Upper lobe of left lung (tissue), 6 donors: ENCODE results near the gene ATN1. TPM values are rescaled to one million over a fixed set of nuclear protein-coding genes. Genes with fewer than 3 reads are reported as not detected.

Source experiments
- ATAC-seq, 2 donors: fragments of 200-7000 bp; cut with Tn5 transposase; one replicate each; pipeline ENCODE4 v1.9.1; 2022; ENCODE audit warnings: mild to moderate bottlenecking in 2 of 2, moderate library complexity in 2 of 2; ENCODE audit not compliant: low FRiP score in 2 of 2
- DNase-seq, 2 donors: peaks; one replicate each; pipeline ENCODE4 v3.0.0-alpha.2; 2019 to 2020
- H3K27ac ChIP-seq, 4 donors: fragments of 200-600 bp; sonication (generic); one replicate each; pipeline ENCODE4 v1.5.1; 2016 to 2019
- H3K27me3 ChIP-seq, 4 donors: fragments of 200-600 bp; sonication (generic); one replicate each; pipeline ENCODE4 v1.5.1; 2017 to 2019
- H3K36me3 ChIP-seq, 4 donors: fragments of 200-600 bp; sonication (generic); one replicate each; pipeline ENCODE4 v1.5.1; 2016 to 2019
- H3K4me1 ChIP-seq, 4 donors: fragments of 200-600 bp; sonication (generic); one replicate each; pipeline ENCODE4 v1.5.1; 2018 to 2019
- H3K4me3 ChIP-seq, 4 donors: fragments of 200-600 bp; sonication (generic); one replicate each; pipeline ENCODE4 v1.5.1; 2017 to 2019; ENCODE audit warnings: mild to moderate bottlenecking in 2 of 4, moderate library complexity in 1 of 4
- H3K9me3 ChIP-seq, 4 donors: fragments of 200-600 bp; sonication (generic); one replicate each; pipeline ENCODE4 v1.5.1; 2018 to 2019
- EP300 ChIP-seq, 4 donors: sonication (generic); formaldehyde crosslinking; IDR thresholded peaks; one replicate each; pipeline ENCODE4 v1.5.1; 2017; ENCODE audit warnings: antibody characterized with exemption in 4 of 4, control low read depth in 2 of 4
- POLR2A ChIP-seq, 4 donors: fragments of 450-650 bp; IDR thresholded peaks; one replicate each; pipeline ENCODE4 v1.5.1; 2016 to 2017; ENCODE audit warnings: antibody characterized with exemption in 4 of 4, mild to moderate bottlenecking in 2 of 4
- POLR2AphosphoS5 ChIP-seq, 2 donors: sonication (generic); formaldehyde crosslinking; IDR thresholded peaks; one replicate each; pipeline ENCODE4 v1.5.1; 2017; ENCODE audit warnings: antibody characterized with exemption in 2 of 2
- WGBS, 2 donors: methylation state at CpG; one replicate each; pipeline ENCODE4 v1.1.5; 2017 to 2018; 5-methylcytosine and 5-hydroxymethylcytosine counted together
- total RNA-seq, 6 donors: library from RNA; depleted of rRNA in 4 of 6; stranded (reverse); fragments of >200 nt in 4 of 6; gene quantifications; one replicate each; pipeline versions ENCODE4 v1.1.0 to v1.2.1, GENCODE V29; 2016 to 2021
- TF ChIP-seq, protein P1 (sequence below), 6 experiments: fragments of 450-650 bp in 4 of 6; fragments of 200-600 bp in 2 of 6; sonication (generic) in 2 of 6; IDR thresholded peaks; one replicate each; pipeline ENCODE4 v1.5.1; 2016 to 2019; ENCODE audit warnings: antibody characterized with exemption in 6 of 6
- donor health status: DM: no; HTN: no; CAD: no; lungs with moderate emphysema.
- donor health status: DM: no; HTN: yes; CAD: no; lungs with severe emphysema.

The ATN1 gene
- total RNA-seq, 6 donors from 2014 or later, result 74.7 to 321 (median 133) TPM

DNA sequence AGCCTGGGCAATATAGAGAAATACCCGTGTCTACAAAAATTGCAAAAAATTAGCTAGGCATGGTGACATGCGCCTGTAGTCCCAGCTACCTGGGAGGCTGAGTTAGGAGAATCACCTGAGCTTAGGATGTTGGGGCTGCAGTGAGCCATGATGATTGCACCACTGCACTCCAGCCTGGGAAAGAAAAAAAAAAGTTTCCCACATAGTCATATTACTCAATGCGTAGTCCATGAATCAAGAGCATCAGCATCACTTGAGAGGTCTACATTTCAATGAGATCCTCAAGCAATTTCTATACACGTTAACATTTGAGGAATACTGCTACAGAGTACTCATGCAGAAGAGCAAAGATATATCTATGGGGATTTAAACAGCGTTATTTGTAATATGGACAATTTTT lies 28.3 kb upstream of the ATN1 start:
- ATAC-seq (no peak), DNase-seq (no peak)
- H3K4me1 ChIP-seq, result peaks cover 9 to 21% (median 13%) of the 10 kb centered on the region in 4 donors
- TF ChIP-seq EP300 (IDR thresholded peaks at IDR 0.05) (no peak), POLR2A (IDR thresholded peaks at IDR 0.05) (no peak), POLR2AphosphoS5 (IDR thresholded peaks at IDR 0.05) (no peak)
- TF ChIP-seq, protein P1, sequence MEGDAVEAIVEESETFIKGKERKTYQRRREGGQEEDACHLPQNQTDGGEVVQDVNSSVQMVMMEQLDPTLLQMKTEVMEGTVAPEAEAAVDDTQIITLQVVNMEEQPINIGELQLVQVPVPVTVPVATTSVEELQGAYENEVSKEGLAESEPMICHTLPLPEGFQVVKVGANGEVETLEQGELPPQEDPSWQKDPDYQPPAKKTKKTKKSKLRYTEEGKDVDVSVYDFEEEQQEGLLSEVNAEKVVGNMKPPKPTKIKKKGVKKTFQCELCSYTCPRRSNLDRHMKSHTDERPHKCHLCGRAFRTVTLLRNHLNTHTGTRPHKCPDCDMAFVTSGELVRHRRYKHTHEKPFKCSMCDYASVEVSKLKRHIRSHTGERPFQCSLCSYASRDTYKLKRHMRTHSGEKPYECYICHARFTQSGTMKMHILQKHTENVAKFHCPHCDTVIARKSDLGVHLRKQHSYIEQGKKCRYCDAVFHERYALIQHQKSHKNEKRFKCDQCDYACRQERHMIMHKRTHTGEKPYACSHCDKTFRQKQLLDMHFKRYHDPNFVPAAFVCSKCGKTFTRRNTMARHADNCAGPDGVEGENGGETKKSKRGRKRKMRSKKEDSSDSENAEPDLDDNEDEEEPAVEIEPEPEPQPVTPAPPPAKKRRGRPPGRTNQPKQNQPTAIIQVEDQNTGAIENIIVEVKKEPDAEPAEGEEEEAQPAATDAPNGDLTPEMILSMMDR (IDR thresholded peaks at IDR 0.05), result no peak
- no peak overlapping the region for H3K27ac ChIP-seq
- H3K9me3 ChIP-seq, result no peaks in the 10 kb centered on the region
- H3K4me3 ChIP-seq, result no peak overlapping the region
- no peaks in the 10 kb centered on the region for H3K27me3 ChIP-seq
- 53 to 59% methylated on average over 5 of the region's 5 CpGs for WGBS, 2 donors
- H3K36me3 ChIP-seq, result no peaks in the 10 kb centered on the region

DNA sequence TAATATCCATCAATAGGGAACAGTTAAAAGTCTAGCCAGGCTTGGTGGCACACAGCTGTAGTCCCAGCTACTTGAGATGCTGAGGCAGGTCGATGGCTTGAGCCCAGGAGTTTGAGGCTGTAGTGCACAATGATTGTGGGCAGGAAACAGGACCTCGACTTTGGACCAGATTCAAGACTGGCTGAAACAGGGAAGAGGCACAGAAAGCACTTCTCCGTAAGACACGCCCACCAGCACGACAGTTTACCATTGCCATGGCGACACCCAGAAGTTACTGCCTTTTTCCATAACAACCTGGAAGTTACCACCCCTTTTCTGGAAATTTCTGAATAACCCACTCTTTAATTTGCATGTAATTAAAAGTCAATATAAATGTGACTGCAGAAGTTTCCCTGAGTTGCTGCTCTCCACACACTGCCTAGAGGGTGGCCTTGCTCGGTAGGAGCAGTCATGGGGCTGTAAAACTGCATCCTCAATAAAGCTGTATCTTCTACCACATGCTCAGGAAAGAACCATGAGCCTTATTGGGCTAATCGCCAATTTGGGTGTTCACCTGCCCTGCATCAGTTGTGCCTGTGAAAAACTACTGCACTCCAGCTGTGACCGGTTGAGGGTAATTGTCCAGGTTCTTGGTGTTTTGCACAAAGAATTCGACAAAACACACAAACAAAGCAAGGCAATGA lies 27.8 kb upstream of the ATN1 start:
- no peak overlapping the region for H3K4me3 ChIP-seq
- H3K9me3 ChIP-seq, result no peaks in the 10 kb centered on the region
- ATAC-seq (peak; percentile 44 to 62), DNase-seq (peak in 1 of 2 donors; percentile 54)
- H3K27ac ChIP-seq, result no peak overlapping the region
- H3K27me3 ChIP-seq, result no peaks in the 10 kb centered on the region
- WGBS, 2 donors, result 39 to 43% methylated on average over 10 of the region's 10 CpGs
- TF ChIP-seq, protein P1 (IDR thresholded peaks at IDR 0.05), result no peak
- TF ChIP-seq POLR2AphosphoS5 (IDR thresholded peaks at IDR 0.05) (no peak), EP300 (IDR thresholded peaks at IDR 0.05) (no peak), POLR2A (IDR thresholded peaks at IDR 0.05) (no peak)
- H3K36me3 ChIP-seq, result no peaks in the 10 kb centered on the region
- H3K4me1 ChIP-seq, result peaks cover 11 to 23% (median 15%) of the 10 kb centered on the region in 4 donors

DNA sequence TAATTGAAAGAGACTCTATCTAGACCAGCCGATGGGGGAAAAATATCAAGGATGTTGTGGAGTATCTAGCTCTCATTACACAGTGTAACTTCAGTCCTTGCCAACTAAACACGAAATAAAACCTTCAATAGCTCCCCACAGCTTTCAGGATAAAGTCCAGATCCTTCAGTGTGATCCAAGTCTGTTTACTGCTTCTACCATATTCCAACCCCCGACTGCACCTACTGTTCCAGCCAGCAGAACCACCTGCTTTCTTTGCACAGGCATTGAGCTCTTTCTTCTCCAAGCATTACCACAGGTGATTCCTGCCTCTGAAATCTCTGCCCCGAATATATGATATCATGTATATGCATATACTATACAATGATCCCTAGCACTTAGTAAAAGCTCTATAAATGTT lies 25.3 kb upstream of the ATN1 start:
- peaks cover 15 to 27% (median 20%) of the 10 kb centered on the region in 4 donors for H3K4me1 ChIP-seq
- no peaks in the 10 kb centered on the region for H3K27me3 ChIP-seq
- no peaks in the 10 kb centered on the region for H3K9me3 ChIP-seq
- H3K36me3 ChIP-seq, result peaks cover 0 to 4% (median 0%) of the 10 kb centered on the region in 4 donors
- WGBS, 2 donors, result 72 to 85% methylated on average over 4 of the region's 4 CpGs
- no peak for ATAC-seq
- no peak for DNase-seq
- TF ChIP-seq POLR2AphosphoS5 (IDR thresholded peaks at IDR 0.05) (no peak), POLR2A (IDR thresholded peaks at IDR 0.05) (no peak), EP300 (IDR thresholded peaks at IDR 0.05) (no peak)
- TF ChIP-seq, protein P1 (IDR thresholded peaks at IDR 0.05), result no peak
- H3K4me3 ChIP-seq, result no peak overlapping the region
- no peak overlapping the region for H3K27ac ChIP-seq

DNA sequence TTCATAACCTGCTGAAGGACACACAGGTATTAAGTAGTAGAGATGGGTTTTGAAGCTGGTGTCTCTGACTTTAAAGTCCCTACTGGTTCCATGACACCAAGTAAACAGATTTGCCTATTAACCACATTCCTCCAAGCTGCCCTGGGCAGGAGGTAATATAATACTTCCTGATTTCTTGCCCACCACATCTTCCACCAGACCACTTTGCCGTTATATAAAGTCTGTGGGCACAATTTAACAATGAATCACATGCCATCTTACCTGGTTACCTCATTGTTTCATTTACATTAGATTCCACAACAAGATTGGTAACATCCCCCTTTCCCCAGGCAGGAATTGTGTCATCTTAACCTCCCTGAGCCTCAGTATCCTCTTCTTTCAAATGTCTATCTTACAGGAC lies 24.0 kb upstream of the ATN1 start:
- Histone ChIP-seq H3K4me3 (no peak overlapping the region), H3K9me3 (no peaks in the 10 kb centered on the region), H3K27me3 (no peaks in the 10 kb centered on the region), H3K36me3 (peaks cover 0 to 4% (median 0%) of the 10 kb centered on the region in 4 donors), H3K4me1 (peaks cover 15 to 27% (median 20%) of the 10 kb centered on the region in 4 donors), H3K27ac (peak overlapping the region in 1 of 4 donors; percentile 87)
- no peak for DNase-seq
- 52 to 65% methylated on average over 1 of the region's 1 CpG for WGBS, 2 donors
- ATAC-seq, result no peak
- TF ChIP-seq, protein P1 (IDR thresholded peaks at IDR 0.05), result no peak
- no peak for TF ChIP-seq POLR2A (IDR thresholded peaks at IDR 0.05)
